ENCODE results near the gene CHST12.
"Not testable (repeated sequence)": the region's sequence is repeated elsewhere in the genome, so short reads cannot be mapped to it uniquely, and the experiment has no call there.

The CHST12 gene

DNA sequence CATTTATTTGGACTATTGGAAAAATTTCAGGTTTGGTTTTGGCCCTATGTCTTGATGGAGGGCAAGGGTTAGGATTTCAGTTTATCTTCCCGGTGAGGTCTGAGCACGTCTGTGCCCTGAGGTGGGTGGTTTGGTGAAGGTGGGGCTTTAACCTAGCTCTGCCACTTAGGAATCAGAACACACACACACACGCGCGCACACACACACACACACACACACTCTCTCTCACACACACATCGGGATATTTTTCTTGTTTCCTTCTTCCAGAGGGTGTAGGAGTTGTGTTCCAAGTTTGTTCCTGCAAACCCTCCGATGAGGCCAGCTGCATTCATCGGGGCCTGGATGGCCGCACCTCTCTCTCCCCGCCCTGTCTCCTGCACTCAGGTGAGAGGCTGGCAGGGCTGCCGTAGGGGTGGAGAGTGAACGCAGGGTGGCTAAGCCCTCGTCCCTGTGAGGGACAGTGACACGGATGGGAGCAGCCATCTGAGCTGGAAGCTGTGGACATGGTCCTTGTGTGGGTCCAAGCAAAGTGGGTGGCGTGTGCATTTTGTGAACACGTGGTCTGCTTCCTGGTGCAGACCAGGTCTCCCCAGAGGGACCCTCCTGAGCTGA is 34.2 kb downstream of the CHST12 start:
- DNase-seq, result no peak

DNA sequence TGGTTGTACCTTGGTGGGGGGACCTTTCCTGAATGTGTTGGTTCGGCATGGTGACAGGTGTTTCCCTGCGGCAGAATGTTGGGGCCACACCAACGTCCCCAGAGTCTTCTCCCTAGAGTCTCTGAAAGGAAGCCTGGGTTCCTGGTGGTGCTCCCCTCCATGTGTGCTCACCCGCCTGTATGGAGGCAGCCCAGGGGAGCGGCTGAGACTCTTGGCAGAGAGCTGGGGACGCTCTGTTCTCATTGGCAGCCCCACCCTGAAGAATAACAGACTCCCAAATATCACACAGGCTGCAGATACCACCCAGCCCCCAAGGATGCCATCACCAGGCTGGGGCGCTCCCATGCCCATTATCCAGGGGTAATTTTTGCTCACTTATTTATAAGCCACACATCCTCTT is 34.8 kb downstream of the CHST12 start:
- DNase-seq, result no peak

DNA sequence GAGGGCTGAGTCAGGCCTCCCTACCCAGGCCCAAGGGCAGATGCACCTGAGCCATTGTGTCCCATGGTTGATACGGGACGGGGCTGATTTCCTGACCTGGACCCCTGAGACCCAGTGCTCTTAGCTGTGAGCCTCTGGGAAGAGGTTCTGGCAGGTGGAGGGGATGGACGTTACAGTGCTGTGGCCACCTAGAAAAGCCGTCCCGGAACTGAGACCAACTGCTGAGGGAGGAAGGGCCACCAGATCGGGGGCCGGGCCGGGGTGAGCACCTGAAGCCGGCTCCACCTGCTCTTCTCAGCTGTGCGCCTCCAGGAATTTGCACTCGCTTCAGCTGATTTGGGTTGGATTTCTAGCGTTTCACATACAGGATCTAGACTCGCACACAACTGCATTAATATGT is 35.4 kb downstream of the CHST12 start:
- DNase-seq, result no peak

DNA sequence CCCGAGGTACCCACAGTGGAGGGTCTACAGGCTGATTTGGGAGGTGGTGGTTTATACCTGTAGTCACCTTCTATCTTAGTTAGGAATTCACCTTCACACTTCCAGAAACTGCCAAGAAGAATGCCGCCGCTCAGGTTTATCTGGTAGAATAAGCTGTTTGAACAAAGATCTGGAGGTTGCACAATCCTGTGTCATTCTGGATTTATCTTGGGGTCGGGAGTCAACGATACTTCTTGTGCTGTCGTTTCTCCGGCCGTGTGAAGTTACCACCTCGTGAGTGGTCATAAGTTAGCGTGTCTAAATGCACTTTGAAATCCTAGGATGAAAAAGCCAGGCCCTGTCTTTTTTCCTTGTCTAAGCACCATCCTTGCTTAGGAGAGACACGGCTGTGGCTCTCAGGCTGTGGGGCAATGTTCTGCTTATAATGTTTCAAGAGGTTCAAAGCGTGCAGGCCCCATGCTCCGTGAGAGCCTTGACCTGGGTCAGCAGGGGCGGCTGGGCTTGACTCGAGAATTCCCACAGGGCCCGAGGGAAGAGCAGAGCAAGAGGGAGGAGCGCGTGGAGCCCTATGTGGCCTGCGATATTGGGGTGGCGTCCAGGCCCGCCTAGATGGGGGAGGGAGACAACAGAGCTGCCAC is 37.3 kb downstream of the CHST12 start:
- no peak for DNase-seq

DNA sequence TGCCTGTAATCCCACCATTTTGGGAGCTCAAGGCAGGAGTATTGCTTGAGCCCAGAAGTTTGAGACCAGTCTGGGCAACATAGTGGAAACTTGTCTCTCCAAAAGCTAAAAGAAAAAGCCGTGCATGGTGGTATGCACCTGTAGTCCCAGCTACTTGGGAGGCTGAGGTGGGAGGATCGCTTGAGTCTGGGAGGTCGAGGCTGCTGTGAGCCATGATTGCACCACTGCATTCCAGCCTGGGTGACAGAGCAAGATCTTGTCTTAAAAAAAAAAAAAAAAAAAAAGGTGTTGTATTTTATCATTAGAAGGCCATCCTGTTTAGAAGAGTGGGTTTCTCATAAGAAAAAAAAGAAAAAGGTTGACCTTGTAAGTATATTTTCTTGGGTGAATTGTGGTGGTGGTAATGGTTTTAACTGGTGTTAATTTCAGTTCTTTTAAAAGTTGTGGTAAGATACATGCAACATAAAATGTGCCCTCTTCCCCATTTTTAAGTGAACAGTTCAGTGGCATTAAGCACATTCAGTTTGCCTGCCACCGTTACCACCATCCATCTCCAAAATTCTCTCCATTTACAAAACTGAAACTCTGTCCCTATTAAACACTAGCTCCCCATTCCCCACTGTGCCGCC is 38.1 kb downstream of the CHST12 start:
- no peak for DNase-seq

DNA sequence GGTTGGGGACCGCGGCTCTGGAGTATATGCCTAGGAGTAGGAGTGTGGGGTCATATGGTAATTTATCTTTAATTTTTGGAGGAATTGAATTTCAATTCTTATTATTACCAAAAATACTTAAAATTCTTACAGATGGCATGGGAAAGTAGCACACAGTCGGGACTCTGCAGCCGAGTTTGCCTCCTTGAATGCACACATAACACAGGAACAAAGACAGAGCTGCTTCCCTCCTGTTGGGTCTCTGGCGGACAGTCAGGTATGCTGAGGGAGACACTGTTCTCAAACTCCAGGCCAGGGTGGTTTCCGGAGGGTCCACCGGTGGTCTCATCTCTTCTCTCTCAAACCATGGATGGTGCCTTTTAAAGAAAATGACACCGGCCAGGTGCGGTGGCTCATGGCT is 40.1 kb downstream of the CHST12 start:
- no peak for DNase-seq

DNA sequence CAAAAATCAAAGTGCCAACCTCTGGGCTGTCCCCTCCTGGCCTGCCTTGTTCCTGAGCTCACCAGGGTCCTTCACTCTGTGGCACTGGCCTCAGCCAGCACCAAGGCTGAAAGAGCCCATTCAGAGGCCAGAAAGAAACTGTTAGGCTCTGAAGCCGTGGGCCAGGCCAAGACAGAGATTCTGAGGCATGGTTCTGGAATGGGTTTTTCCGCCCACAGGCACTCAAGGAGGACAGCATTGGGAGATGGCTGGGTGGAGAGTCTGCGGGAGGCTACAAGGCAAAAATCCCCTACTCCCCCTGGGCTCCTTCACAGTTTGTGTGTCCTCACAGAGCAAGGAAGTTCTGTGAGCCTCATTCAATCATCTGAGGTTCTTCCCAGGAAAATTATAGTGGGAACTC is 41.1 kb downstream of the CHST12 start:
- no peak for DNase-seq

DNA sequence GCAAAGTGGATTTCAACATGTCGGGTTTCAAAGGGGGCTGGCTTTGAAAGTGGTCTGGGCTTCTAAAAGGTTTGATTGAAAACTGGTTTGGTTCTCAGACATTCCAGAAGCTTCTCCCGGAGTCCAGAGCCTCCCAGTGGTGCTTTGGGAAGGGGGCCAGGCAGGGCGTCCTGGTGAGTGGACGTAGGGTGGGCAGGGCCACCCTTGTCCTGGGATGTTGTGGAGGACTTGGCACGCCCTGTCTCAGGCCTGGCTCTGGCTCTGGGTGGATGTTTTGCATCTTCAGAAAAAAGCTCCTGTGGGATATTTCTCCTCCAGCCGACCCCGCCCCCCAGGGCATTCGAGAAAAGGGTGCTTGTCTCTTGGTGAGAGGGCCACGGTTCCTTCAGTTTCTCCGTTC is 41.6 kb downstream of the CHST12 start:
- DNase-seq, result no peak

DNA sequence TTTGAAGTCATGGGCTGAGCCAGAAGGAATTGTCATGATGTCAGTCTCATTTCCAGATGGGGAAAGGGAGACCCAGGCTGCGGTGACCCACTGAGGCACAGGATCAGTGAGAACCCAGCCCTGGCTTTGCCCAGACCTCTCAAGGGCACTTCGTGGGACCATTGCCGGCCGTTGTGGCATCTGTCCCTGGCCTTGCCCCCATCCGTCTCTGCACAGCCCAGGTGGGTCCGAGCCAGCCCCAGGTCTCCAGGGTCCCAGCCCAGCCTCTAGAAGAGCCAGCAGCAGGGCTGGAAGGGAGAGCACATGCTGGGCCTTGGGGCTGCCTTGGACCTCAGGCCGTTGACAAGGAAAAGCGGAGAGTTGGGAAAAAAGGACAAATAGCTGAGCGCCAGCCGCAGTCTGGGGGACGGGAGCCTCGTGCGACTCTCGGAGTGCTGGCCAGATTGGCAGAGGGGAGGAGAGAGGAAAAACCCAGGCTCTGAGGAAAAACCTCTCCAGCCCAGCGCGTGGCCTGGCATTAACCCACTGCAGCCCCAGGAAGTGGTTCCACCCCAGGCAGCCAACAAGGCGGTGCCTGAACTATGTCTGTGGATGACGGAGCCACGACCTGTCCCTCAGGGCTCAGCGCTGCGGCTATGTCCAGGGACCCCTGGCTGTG is 42.6 kb downstream of the CHST12 start:
- no peak for DNase-seq

DNA sequence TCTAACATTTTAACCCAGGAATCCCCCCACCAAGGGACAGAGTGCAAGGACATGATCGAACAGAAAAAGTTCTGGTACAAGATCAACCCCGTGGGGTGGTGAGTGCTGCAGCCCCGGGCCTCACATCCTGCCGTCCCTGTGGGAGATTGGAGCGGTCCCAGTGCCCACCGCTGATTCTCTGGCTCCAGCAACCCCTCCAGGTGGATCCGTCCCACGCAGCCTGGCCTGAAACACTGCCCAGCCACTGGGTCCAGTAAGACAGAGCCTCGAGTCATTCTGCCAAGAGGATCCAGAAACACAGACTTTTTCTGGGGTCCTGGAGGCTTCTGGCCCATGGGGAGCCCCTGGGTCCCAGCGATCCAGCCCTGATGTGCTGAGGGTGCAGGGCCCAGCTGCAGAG is 43.3 kb downstream of the CHST12 start:
- no peak for DNase-seq

DNA sequence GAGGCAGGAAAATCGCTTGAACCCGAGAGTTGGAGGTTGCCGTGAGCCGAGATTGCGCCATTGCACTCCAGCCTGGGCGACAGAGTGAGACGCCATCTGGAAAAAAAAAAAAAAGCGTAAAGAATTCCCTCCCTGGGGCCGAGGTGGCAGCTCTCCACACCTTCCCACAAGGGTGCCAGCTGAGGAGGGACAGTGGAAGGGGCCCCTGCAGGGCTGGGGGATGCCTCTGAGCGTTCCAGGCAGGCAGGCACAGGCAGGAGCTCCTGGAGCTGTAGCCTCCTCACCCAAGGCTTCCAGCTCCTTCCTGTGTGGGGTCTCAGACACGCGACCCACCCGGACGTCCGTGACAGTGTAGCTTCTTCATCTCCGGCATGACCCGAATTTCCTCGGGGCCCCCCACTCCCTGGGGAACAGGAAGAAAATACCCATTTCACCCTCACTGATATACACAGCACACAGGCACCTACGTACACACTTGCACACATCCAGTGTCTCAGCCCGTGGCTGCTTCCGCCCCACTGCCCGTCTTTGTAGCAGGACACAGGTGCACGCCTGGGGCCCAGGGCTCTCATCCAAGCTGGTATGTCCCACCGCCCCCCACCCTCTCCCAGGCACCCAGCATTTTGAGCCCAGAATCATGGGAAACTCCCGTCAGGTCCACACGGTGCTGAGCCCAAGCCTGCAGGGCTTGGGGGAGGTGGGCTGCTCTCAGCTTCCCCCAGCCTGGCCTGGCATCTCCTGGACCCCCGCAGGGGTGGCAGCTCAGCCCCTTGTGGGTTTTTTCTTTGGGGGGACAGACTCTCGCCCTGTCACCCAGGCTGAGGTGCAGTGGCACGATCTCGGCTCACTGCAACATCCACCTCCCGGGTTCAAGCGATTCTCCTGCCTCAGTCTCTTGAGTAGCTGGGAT is 47.0 kb downstream of the CHST12 start:
- DNase-seq, result no peak

DNA sequence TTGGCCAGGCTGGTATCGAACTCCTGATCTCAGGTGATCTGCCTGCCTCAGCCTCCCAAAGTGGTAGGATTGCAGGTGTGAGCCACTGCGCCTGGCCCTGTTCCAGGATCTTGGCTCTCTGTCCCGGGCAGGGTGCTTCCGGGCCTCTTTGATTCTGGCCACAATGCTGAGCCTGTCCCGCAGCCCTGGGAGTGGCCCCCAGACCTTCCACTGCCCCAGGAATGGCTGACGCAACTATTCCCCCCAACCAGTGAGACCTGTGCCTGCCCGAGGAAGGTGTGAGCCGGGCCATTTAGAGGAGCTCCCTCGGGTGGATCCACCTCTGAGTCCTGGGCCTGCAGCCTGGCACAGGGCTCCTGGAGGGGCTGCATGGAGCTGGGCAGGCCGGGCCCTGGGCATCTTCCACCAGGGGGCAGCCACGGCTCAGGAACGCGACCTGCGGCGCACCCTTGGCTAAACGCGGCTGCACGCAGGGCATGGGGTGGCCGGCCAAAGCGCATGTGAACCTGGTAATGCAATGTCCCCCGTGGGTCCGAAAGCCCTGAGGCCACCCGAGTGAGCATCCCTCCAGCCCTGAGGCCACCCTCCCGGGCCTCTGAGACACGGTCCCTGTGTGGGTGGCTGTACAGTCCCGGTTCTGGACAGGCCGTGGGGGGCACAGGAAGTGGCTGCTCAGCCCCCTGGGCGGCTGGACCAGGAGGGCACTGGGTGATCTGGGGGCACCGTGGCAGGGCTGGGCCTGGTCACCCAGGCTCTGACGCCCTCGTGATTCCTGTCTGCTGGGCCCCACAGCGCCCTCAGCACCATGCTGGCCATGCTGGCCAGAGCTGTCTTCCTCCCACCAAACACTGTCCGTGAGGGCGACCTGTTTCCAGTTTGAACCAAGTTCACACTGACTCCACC is 48.0 kb downstream of the CHST12 start:
- peak; percentile 74 to 77 for DNase-seq

DNA sequence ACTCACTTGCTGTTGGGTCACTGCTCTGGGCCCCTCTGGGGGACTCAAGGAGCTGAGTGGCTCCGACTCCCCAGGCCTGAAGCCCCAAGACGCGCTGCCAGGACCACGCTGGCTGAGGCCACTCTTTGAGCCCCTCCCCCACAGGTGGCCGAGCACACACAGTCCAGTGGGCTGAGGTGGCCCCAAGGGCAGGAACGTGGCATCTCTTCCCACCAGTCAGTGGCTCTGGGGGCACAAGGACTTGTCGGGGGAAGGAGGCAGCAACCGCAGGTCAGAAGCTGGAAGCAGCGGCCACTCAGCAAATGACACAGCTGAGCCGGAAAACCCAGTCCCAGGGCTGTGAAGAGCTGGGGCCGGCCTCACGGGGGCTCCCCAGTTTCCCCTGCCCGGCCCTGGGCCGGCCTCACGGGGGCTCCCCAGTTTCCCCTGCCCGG is 48.7 kb downstream of the CHST12 start:
- DNase-seq, result peak; percentile 21 to 27

DNA sequence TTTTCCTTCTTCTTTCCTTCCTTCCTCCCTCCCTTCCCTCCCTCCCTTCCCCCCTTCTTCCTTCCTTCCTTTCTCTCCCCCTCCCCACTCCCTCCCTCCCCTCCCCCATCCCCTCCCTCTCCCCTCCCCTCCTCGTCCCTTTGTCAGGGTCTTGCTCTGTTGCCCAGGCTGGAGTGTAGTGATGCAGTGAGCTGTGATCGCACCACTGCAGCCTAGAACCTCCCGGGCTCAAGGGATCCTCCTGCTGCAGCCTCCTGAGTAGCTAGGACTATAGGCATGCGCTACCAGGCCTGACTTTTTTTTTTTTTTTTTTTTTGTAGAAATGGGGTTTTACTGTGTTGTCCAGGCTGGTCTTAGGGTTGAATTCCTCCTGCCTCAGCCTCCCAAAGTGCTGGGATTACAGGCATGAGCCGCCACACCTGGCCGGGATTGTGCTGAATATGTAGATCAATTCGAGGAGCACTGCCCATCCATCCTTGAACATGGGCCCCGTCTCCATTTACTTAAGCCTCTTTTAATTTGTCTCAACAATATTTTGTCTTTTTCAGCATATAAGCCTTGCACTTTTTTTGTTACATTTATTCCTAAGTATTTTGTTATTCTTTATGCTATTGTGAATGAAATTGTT is 49.3 kb downstream of the CHST12 start:
- no peak for DNase-seq

DNA sequence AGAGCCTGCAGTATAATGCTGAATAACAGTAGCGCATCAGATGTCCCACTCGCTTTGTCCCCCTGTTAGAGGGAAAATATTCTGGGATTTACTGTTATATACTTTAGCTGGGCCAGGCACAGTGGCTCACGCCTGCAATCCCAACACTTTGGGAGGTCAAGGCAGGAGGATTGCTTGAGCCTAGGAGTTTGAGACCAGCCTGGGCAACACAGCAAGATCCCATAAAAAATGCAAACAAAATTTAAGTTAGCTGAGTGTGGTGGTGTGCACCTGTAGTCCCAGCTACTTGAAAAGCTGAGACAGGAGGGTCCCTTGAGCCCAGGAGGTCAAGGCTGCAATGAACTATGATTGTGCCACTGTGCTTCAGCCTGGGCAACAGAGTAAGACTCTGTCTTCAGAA is 50.4 kb downstream of the CHST12 start:
- not testable (repeated sequence) for DNase-seq

DNA sequence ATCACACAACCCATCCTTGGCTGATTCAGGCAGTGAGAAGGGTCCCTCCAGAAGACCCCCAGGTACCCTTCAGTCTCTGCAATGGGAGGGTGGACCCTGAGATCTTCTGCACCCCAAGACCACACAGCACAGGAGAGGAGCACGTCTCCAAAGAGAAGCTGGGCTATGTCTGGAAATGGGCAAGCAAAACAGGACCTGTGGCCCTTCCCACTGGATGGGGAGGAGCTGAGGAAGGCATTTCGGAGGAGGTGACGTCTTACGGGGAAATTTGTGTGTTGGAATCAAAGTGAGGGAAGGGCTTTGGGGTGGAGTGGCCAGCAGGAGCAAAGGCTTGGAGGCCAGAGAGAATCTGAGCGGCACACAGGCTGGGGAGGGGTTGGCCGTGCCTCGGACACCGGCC is 56.3 kb downstream of the CHST12 start:
- no peak for DNase-seq

DNA sequence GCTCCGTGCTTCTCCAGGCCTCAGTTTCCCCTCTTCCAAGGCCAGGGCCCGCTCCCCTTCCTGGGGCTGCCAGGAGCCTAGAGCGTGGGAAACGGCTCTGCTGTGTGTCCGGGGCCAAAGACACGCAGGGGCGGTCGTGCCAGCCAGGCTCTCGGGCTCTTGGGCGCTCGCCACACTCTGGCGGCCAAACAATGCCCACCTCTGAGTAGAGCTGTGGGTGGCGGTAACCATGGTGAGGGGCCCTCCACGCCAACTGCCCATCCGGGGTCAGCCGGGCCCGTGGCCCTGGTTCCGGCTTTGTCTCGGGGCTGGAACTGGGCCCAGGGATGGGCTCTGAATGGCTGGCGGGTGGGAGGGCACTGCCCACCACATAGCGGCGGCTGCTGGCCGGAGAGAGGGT is 56.8 kb downstream of the CHST12 start:
- no peak for DNase-seq

DNA sequence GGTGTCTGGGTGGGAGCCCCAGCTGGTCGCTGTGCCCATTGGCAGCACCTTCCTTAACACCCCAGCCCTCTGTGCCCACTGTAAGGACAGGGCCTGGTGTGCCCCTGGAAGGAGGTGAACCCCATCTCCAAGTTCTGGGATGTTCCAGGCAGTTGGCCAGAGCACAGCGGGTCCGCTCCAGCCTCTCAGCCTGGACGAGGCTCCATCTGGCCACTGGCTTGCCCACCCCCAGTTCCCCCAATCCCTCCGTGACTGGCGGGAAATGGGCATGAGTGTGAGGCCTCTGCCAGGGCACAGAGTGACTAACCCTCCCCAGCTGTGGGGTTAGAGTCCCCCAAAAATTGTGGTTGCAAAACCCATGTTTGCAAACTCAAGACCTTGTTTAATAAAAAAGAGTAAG is 57.2 kb downstream of the CHST12 start:
- no peak for DNase-seq

DNA sequence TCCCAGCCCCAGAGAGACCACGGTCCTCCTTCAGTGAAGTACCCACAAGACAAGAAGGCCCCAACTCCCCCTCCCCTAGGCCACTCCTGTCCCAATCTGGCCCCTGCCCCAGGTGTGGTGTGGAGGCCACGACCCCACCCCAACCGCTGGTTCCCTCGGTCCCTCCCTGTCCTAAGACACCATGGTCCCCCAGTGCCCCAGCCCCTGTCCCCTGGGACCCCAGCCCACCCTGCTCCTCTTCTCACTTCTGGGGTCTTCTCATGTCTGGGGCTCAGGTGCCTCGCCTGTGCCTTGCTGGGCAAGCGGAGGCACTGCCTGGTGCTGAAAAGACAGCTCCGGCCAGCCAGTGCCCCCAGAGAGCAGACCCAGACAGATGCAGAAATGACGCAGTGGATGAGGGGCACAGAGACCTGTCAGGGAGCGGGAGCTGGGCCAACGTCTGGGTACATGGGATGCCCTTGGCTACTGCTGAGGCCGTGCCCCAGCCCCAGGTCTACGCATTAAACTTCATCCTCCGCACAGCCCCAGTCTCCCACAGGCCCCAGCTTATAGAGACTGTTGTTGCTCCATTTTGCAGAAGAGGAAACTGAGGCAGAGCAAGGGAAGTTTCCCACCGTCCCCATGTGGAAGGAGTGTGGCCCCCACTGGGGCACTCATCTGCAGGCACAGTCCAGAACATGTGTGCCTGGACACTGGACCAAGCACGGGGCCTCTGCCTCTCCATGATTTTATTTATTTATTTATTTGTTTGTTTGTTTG is 58.0 kb downstream of the CHST12 start:
- DNase-seq, result no peak

DNA sequence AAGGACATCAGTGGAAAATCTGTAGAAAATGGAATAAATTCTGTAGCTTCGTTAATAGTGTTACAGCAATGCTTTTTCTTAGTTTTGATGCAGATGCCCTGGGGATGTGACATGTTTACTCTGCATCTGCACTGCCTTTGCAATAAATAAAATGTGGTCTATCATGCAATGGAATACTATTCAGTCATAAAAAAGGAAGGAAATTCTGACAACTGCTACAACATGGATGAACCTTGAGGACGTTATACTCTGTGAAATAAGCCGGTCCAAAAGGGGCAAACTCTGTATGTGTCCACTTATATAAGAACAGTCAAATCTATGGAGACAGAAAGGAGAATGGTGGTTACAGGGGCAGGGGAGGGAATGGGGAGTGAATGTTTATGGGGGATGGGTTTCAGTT is 59.3 kb downstream of the CHST12 start:
- no peak for DNase-seq

DNA sequence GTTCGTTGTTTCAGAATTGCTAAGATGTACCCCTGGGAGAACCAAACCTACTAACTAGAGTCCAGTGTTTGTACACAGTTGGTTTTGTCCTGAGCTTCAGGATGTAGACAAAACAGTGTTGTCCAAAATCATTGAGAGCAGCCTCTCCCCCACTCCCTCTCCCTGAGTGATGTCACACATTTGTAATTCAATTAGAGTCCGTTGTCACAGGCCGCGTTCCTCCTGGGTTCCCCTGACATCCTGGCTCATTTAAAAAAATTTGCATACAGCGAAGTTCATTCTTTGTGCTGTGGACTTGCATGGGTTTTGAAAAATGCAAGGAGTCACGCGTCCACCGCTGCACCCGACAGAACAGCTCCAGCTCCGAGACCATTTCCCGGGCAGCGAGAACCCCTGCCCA is 62.5 kb downstream of the CHST12 start:
- no peak for DNase-seq

Measured in CD4-positive, alpha-beta T cell treated with Interleukin-1 beta for 1 hour (primary cell).